ENCODE measurements around the gene UFC1.
A peak's percentile ranks its signal among the peaks of the same experiment; 100 is the strongest.
"Not testable (repeated sequence)": the region's sequence is repeated elsewhere in the genome, so short reads cannot be mapped to it uniquely, and the experiment has no call there.

The UFC1 gene

DNA sequence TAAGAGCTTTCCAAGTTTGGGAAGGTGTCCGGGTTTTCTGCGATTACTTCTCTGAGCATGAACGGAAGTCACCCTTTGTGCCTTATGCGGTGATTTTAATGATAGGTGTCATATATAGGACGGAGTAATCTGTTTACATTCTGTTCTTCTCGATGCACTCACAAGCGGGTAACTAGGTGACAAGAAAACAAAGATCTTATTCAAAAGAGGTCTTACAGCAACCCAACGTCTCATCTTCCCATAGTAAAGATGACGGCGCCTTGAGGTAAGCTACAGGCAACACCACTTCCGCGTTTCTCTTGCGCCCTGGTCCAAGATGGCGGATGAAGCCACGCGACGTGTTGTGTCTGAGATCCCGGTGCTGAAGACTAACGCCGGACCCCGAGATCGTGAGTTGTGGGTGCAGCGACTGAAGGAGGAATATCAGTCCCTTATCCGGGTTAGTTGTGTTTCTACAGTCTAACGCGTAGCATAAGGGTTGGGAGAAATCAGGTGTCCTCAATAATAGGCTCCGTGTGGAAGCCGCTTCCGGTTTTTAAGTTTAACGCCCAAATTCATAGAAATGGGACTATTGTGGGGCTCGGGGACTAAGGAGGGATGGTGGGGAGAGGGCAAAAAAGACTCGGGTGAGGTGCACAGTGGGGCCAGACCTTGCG is at the start of gene UFC1:
TSS of gene UFC1 (plus strand) at position 297 of the 656 bp plus-strand sequence. CDS start at position 317, 20 bp downstream.
- DNase-seq (ENCODE audit: low spot score): peak; percentile 90

DNA sequence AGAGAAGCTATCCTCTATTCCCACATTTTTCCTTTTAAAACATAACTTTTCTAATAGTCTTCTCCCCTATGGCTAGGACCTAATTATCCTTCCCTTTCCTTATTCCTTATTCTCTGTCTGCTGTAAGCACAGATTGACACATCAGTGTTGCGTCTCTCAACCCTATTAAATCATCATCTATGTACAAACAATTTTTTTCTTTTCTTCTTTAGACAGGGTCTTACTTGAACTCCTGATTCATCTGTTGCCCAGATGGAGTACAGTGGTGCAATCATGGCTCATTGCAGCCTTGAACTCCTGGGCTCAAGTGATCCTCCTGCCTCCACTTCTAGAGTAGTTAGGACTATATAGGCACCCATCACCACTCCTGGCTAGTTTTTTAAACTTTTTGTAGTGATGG is 47.3 kb upstream of the UFC1 start:
- DNase-seq (ENCODE audit: low spot score): no peak

DNA sequence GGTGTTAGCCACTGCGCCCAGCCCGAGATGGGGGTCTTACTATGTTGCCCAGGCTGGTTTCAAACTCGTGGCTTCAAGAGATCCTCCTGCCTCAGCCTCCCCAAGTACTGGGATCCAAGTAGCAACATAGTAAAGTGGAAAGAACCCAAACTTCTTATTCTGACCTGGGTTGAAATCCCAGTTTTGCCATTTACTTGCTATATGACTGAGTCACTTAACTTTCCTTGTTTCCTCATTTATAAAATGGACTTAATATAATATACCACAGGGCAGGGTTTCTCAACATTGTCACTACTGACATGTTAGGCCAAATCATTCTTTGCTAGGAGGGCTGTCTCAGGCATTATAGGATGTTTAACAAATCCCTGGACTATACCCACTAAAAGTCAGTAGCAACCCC is 42.7 kb upstream of the UFC1 start:
- no peak for DNase-seq (ENCODE audit: low spot score)

GRCh38 chr1:161111527-161111926 is 42.3 kb upstream of the UFC1 start:
- no peak for DNase-seq (ENCODE audit: low spot score)

DNA sequence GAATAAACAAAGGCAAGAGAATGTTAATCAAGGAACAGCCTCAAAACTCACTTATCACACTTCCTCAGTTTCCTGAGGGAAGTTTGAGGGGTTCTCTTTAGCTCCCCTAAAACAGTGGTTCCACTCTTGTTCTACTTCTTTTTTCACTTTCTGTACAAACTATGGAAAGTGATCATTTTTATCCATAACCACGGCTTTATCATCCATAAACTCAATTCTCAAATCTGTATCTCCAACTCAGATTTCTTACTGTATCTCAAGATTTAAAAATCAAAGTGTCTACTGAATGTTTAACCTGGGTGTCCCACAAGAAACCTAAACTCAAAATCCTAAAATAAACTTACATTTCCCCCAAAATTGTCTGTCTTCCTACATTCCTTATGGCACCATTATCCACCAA is 39.9 kb upstream of the UFC1 start:
- no peak for DNase-seq (ENCODE audit: low spot score)

DNA sequence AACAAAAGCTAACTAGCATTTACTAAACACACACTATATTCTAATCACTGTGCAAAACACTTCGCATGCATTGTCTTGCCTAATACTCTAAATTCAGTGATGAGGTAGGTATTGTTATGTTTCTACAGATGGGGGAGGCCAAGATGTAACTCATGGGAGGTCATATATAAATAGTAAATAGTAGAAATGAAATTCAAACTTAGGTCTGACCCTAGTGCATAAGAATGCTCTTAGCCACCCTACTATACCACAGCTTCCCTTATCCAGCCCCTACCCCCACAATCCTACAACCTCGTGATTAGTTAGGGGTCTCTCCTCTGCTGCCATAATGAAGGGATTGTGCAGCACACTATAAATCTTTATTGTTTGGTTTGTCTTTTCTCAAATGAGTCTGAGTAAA is 39.2 kb upstream of the UFC1 start:
- no peak for DNase-seq (ENCODE audit: low spot score)

- DNase-seq (ENCODE audit: low spot score): peak; percentile 63
Measured at GRCh38 chr1:161115132-161115711, 38.6 kb upstream of the UFC1 start.

GRCh38 chr1:161115961-161116360 is 37.8 kb upstream of the UFC1 start:
- not testable (repeated sequence) for DNase-seq (ENCODE audit: low spot score)

DNA sequence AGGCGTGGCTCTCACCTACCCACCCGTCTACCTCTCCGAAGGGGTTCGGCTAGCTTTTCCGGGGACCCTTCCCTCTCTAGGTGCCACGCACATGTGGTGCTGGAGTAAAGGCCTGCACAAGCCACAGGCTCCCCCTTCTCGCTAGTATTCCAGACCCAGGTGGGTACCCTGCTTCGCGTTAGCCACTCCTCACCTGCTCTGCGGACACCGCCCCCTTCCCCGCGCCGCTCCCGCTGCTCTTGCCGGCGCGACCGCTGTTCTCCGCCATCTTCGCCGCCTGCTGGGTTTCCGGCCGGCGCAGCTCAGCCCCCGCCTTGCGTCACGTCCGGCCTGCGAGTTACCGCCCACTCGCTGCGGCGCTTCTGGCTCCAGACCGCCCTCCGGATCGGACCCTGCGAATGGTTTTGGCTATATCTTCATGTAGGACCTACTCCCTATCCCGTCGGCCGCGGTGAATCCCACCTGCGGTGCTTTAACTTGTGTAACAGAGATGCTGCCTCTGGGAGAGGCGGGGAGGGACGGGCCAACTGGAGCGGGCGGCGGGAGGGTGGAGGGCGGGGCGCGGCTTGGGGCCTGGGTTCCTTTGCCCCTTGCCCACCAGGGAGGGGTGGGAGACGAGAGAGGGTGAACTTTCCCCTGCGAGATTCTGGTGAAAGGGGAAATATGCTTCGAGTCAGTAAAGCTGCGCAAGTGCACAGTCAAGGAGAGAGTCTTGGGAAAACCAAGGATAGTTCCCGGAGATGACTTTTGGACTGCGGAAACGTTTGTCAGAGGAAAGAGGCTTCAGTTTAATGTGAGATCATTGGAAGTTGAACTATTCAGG is 35.8 kb upstream of the UFC1 start, which contains the start of the genes NIT1 and PFDN2:
TSS of gene NIT1 (plus strand) at position 347 of the 823 bp plus-strand sequence. CDS start at position 419, 72 bp downstream.
TSS of gene PFDN2 (minus strand) at position 279 of the 823 bp plus-strand sequence. CDS start at position 268, 11 bp downstream.
- peak; percentile 90 for DNase-seq (ENCODE audit: low spot score)

DNA sequence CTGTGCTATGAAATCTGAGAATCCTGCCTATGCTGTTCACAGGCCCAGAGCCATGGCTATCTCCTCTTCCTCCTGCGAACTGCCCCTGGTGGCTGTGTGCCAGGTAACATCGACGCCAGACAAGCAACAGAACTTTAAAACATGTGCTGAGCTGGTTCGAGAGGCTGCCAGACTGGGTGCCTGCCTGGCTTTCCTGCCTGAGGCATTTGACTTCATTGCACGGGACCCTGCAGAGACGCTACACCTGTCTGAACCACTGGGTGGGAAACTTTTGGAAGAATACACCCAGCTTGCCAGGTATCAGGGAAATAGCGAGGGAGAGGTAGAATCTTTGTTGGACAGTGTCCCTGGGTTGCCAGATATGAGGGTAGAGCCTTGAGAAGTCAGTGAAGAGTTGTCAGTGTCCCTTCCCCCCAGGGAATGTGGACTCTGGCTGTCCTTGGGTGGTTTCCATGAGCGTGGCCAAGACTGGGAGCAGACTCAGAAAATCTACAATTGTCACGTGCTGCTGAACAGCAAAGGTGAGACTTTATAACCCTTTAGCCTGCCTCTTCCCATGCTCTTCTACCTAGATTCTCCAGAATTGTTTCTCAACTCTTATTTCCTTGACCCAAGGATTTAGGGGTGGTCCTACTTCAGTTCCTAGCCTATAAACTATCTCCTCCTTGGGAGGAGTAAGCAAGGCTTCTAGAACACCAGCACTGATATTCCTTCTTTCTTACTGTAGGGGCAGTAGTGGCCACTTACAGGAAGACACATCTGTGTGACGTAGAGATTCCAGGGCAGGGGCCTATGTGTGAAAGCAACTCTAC is 34.5 kb upstream of the UFC1 start:
- DNase-seq (ENCODE audit: low spot score): peak; percentile 59

DNA sequence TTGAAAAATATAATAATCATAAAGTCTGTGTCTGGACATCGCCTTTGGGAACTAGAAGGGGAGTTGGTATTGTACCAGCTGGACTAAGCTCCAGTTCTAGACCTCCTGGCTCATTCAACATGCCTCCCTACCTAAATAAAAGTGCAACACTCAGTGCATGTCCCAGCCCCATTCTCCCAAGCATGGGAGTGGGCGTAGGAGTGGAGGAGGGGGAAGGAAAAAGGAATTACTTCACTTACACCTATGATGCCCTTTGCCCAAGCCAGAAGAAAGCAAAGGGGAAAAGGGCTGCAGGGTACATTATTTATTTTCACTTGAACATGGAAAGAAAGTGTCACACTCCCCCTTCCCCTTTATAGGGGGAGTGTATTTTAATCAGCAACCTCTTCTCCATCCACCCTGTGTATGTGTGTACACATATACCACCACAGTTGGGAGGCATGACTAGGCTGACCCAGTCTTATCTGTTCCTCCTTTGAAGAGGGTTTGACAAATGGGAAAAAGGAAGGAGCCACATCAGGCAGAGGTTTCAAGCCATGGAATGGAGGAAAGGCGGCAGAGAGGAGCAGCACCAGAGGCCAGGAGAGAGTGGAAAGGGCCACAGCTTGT is 32.6 kb upstream of the UFC1 start:
- DNase-seq (ENCODE audit: low spot score): no peak

DNA sequence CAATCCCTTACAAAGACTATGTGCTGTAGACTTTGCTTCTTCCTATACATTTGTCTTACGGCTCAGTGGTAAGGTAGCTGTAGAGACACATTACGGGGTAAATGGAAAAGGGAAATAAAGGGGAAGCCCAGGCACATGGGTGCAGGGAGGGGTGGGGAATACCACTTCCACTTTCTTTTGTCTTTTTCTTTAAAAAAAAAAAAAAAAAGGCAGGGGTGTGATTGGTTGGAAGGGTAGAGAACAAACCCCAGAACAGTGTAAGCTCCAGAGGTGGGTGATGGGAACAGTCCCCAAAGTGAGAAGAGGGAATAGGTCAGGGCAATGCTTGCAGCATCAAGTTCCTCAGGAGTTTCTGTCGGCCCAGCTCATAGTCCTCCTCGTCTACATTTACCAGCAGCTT is 31.9 kb upstream of the UFC1 start:
- DNase-seq (ENCODE audit: low spot score): no peak

DNA sequence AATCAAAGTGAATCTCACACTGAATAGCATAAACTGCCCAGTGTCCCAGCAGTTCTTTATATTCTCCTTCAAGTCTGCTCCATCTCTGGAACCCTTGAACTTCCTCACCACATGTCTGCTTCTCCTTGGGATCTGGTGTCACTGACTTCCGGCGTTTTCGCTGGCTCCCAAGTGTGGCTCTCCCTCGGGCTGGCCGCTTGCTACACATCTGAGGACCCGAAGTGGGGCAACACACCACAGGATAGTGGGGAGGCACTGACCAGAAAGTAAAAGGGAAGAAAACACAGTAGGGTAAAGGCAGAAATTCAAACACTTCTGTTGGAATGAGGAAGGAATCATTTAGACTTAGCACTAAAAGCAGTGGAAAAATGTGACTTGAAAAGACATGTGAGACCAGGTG is 30.8 kb upstream of the UFC1 start:
- no peak for DNase-seq (ENCODE audit: low spot score)

DNA sequence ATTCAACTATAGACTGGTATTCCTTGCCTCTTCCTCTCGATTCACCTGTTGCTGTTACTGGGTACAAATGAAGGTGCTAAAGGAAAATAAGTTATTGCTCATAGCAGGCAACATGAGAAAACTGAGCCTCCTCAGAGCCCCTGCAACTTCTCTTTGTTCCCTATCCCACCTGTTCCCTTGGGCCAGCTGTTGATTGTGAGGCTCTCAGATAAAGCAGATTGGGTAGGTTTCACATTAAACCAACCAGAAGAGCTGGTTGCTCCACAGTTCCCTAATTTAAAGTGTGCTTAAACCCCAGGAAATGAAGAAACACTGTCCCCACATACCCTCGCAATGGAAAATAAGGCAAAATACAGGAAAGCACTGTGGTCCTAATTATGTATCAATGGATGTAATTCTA is 26.1 kb upstream of the UFC1 start:
- DNase-seq (ENCODE audit: low spot score): no peak

- no peak for DNase-seq (ENCODE audit: low spot score)
Measured at GRCh38 chr1:161128591-161129420, 25.0 kb upstream of the UFC1 start.

DNA sequence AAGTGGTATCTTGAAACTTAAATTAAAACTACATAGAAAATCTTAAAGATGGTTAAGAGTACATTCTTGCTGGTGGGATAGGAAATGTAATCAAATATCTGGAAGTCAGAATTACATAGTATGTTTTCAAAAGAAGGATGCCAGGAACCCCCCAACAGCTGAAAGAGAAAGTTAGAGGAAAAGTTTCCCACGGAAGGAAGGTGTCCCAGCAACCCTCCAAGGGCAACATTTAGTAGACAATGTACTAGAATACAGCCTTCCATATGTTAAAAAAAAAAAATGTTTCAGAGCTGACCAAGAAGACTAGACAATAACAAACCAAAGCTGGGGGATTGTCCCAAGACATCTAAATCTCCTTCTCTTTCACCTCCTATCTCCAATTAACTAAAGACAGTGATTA is 23.5 kb upstream of the UFC1 start:
- DNase-seq (ENCODE audit: low spot score): no peak

- DNase-seq (ENCODE audit: low spot score): no peak
Measured at GRCh38 chr1:161131523-161132409, 22.0 kb upstream of the UFC1 start.

GRCh38 chr1:161132410-161133219 is 21.2 kb upstream of the UFC1 start, which contains the start of gene DEDD:
TSS of gene DEDD (minus strand) at chr1:161132667. CDS start at chr1:161124462, 8,205 bp downstream.
- DNase-seq (ENCODE audit: low spot score): peak; percentile 94
